Body of pancreas (tissue), 4 donors: ENCODE measurements around the gene DUSP18. TPM values are rescaled to one million over a fixed set of nuclear protein-coding genes. Genes with fewer than 3 reads are reported as not detected.

Experiments
- ATAC-seq: fragments of 150-250 bp; one replicate; pipeline ENCODE4 v1.9.1; 2016
- DNase-seq, 4 donors: peaks; one replicate each; pipeline ENCODE4 v3.0.0-alpha.2; 2019
- H3K27ac ChIP-seq, 4 donors: fragments of 200-600 bp; sonication (generic); 1 replicate in 3 of 4; 2 replicates in 1 of 4; pipeline versions ENCODE4 v1.5.1 to v1.6.1; 2016 to 2019; ENCODE audit warnings: mild to moderate bottlenecking in 1 of 4, mixed read lengths in 1 of 4, moderate library complexity in 1 of 4
- H3K27me3 ChIP-seq, 2 donors: fragments of 200-600 bp; sonication (generic); one replicate each; pipeline ENCODE4 v1.6.0; 2016; ENCODE audit warnings: mild to moderate bottlenecking in 1 of 2
- H3K36me3 ChIP-seq, 2 donors: fragments of 200-600 bp; sonication (generic); replicated peaks in 1 of 2; 2 replicates each; pipeline ENCODE4 v1.5.1; 2016; ENCODE audit warnings: low read depth in 2 of 2; ENCODE audit not compliant: insufficient read depth in 1 of 2
- H3K4me1 ChIP-seq: fragments of 200-600 bp; sonication (generic); one replicate; pipeline ENCODE4 v1.6.0; 2016
- H3K4me3 ChIP-seq, 2 donors: fragments of 200-600 bp; sonication (generic); 1 replicate in 1 of 2; 2 replicates in 1 of 2; pipeline ENCODE4 v1.5.1; 2016 to 2019
- H3K9me3 ChIP-seq, 3 donors: fragments of 200-600 bp; sonication (generic); 1 replicate in 2 of 3; 2 replicates in 1 of 3; pipeline ENCODE4 v1.5.1; 2016
- CTCF ChIP-seq, 7 experiments: fragments of 450-650 bp in 4 of 7; fragments of 200-600 bp in 3 of 7; sonication (generic) in 3 of 7; IDR thresholded peaks; one replicate each; pipeline ENCODE4 v1.5.1; 2016 to 2019; ENCODE audit warnings: antibody characterized with exemption in 7 of 7
- POLR2A ChIP-seq, 3 donors: fragments of 450-650 bp; IDR thresholded peaks; one replicate each; pipeline ENCODE4 v1.6.1; 2016; ENCODE audit warnings: antibody characterized with exemption in 3 of 3, mild to moderate bottlenecking in 2 of 3
- WGBS, 2 donors: methylation state at CpG; one replicate each; pipeline ENCODE4 v1.1.5; 2017; 5-methylcytosine and 5-hydroxymethylcytosine counted together
- intact Hi-C: fragments of 100-400 bp; cut with DNase I; formaldehyde crosslinking; loops from one replicate; pipeline ENCODE4 v1.15.1; 2023
- total RNA-seq, 2 donors: library from RNA; depleted of rRNA; stranded (reverse); fragments of >200 nt; gene quantifications; one replicate each; pipeline ENCODE4 v1.1.0, GENCODE V29; 2016

DUSP18 gene
- total RNA-seq, 2 donors from 2014 or later = 2.3 to 19.1 TPM

- DNase-seq = peak in 3 of 4 donors; percentile 8 to 27 (median 22)
- Histone ChIP-seq H3K9me3 (no peaks in the 10 kb centered on the region), H3K4me1 (peaks cover 15% of the 10 kb centered on the region), H3K36me3 (no peaks in the 10 kb centered on the region), H3K27me3 (no peaks in the 10 kb centered on the region), H3K27ac (peak overlapping the region in 2 of 4 donors; percentile 82 to 83), H3K4me3 (peak overlapping the region; percentile 13 to 22)
- no peak for TF ChIP-seq POLR2A (IDR thresholded peaks at IDR 0.05)
- TF ChIP-seq CTCF (IDR thresholded peaks at IDR 0.05) = no peak
- no peak for ATAC-seq
- 37% methylated on average over 15 of the region's 15 CpGs; no CpG with 5 or more reads in 1 of the 2 donors for WGBS, 2 donors
- intact Hi-C loops = no loop called here
Observed at GRCh38 chr22:30695351-30695851, 27.7 kb upstream of the DUSP18 start.

- WGBS, 2 donors = 1 to 2% methylated on average over 7 to 61 of the region's 88 CpGs
- peaks cover 15% of the 10 kb centered on the region for H3K4me1 ChIP-seq
- TF ChIP-seq CTCF (IDR thresholded peaks at IDR 0.05) (peak in 3 of 7 experiments; percentile 5 to 12 (median 11)), POLR2A (IDR thresholded peaks at IDR 0.05) (peak; percentile 19 to 52 (median 27))
- no peaks in the 10 kb centered on the region for H3K36me3 ChIP-seq
- H3K27ac ChIP-seq = peak within 1 kb of the TSS; percentile 83 to 96 (median 88)
- DNase-seq = peak; percentile 52 to 67 (median 57)
- intact Hi-C loops = no loop called here
- peak; percentile 83 for ATAC-seq
- no peaks in the 10 kb centered on the region for H3K27me3 ChIP-seq
- H3K9me3 ChIP-seq = no peaks in the 10 kb centered on the region
- peak within 1 kb of the TSS; percentile 22 to 62 for H3K4me3 ChIP-seq
Observed at GRCh38 chr22:30694640-30695350, 27.1 kb upstream of the DUSP18 start, which contains the start of gene OSBP2. Gene OSBP2, plus strand, starts transcription at chr22:30694874. Its CDS starts 36 bp downstream, at chr22:30694910.

- Histone ChIP-seq H3K4me1 (peaks cover 15% of the 10 kb centered on the region), H3K36me3 (no peaks in the 10 kb centered on the region), H3K9me3 (no peaks in the 10 kb centered on the region), H3K27me3 (no peaks in the 10 kb centered on the region), H3K4me3 (peak overlapping the region; percentile 19 to 62), H3K27ac (peak overlapping the region; percentile 83 to 96 (median 88))
- 0 to 1% methylated on average over 1 to 35 of the region's 38 CpGs for WGBS, 2 donors
- TF ChIP-seq POLR2A (IDR thresholded peaks at IDR 0.05) = peak; percentile 27 to 54 (median 52)
- TF ChIP-seq CTCF (IDR thresholded peaks at IDR 0.05) = peak in 4 of 7 experiments; percentile 11 to 14 (median 14)
- intact Hi-C loops = no loop called here
- ATAC-seq = peak; percentile 83
- peak; percentile 75 to 89 (median 82) for DNase-seq
Observed at GRCh38 chr22:30694171-30694639, 26.5 kb upstream of the DUSP18 start.

GRCh38 chr22:30691204-30691603 is 23.5 kb upstream of the DUSP18 start:
- DNase-seq = no peak
- Histone ChIP-seq H3K36me3 (no peaks in the 10 kb centered on the region), H3K27me3 (no peaks in the 10 kb centered on the region), H3K27ac (no peak overlapping the region), H3K4me3 (no peak overlapping the region), H3K4me1 (peaks cover 14% of the 10 kb centered on the region), H3K9me3 (no peaks in the 10 kb centered on the region)
- intact Hi-C loops = no loop called here
- 70 to 79% methylated on average over 1 of the region's 1 CpG for WGBS, 2 donors
- TF ChIP-seq CTCF (IDR thresholded peaks at IDR 0.05) (no peak), POLR2A (IDR thresholded peaks at IDR 0.05) (no peak)
- ATAC-seq = no peak
